Pancreas (tissue), 10 donors: ENCODE measurements around the gene SCD. TPM values are rescaled to one million over a fixed set of nuclear protein-coding genes. Genes with fewer than 3 reads are reported as not detected.

Source experiments
- ATAC-seq, 4 donors: fragments of 200-7000 bp; cut with Tn5 transposase; one replicate each; pipeline versions ENCODE4 v1.8.0 to v1.9.1; 2020; ENCODE audit warnings: mild to moderate bottlenecking in 4 of 4, moderate library complexity in 4 of 4
- DNase-seq, 6 donors: peaks; one replicate each; pipeline ENCODE4 v3.0.0-alpha.2; 2020
- FAIRE-seq: peaks from 2 replicates; lab custom pipeline; 2012; peaks lifted over from hg19 to GRCh38; lab: Jason Lieb, UNC
- H3K27ac ChIP-seq, 4 donors: fragments of 200-600 bp; sonication (generic); 1 replicate in 3 of 4; 2 replicates in 1 of 4; pipeline versions ENCODE4 v1.5.0 to v1.8.0; 2020
- H3K27me3 ChIP-seq, 4 donors: fragments of 200-600 bp; one replicate each; pipeline ENCODE4 v1.8.0; 2021
- H3K36me3 ChIP-seq, 3 donors: fragments of 200-600 bp; sonication (generic) in 1 of 3; one replicate each; pipeline versions ENCODE4 v1.5.0 to v1.8.0; 2020 to 2021
- H3K4me1 ChIP-seq, 3 donors: fragments of 200-600 bp; one replicate each; pipeline ENCODE4 v1.8.0; 2021
- H3K4me3 ChIP-seq, 4 donors: fragments of 200-600 bp; sonication (generic) in 2 of 4; one replicate each; pipeline versions ENCODE4 v1.5.0 to v1.8.0; 2020 to 2021
- H3K9me3 ChIP-seq, 4 donors: fragments of 200-600 bp; one replicate each; pipeline ENCODE4 v1.8.0; 2021
- CTCF ChIP-seq, 4 donors: fragments of 200-600 bp; sonication (generic) in 3 of 4; IDR thresholded peaks; one replicate each; pipeline versions ENCODE4 v1.5.0 to v1.8.0; 2021; ENCODE audit warnings: antibody characterized with exemption in 4 of 4
- WGBS, 2 donors: extraction: QIAGEN DNeasy Blood & Tissue Kit; methylation state at CpG; one replicate each; pipeline ENCODE4 v1.1.7; 2013; 5-methylcytosine and 5-hydroxymethylcytosine counted together
- intact Hi-C, 3 donors: fragments of 100-400 bp; cut with DNase I; formaldehyde crosslinking; loops; one replicate each; pipeline versions ENCODE4 v1.11.1 to v1.14.2; 2022
- polyA plus RNA-seq, 2 donors: library from polyadenylated mRNA; stranded (reverse); fragments of 200-250 nt; gene quantifications; one replicate each; pipeline ENCODE4 v1.2.3, GENCODE V29; 2013
- total RNA-seq, 6 donors: library from RNA; stranded (reverse); fragmentation: NEBNext Ultra II Directional in 4 of 6; extraction: Animal tissue kit (Norgen Biotek cat#: 25700) in 4 of 6; gene quantifications; one replicate each; pipeline versions ENCODE4 v1.2.1 to v1.2.4, GENCODE V29; 2021 to 2023
- donor health status: healthy with polysubstance abuse.
- donor health status: DM: no; HTN: no; CAD: no; lungs with moderate emphysema.
- donor health status: DM: no; HTN: no; CAD: no.
- donor health status: control.
- donor health status: control.
- donor health status: Bipolar disorder and iron deficiency.
- donor health status: DM: yes; HTN: yes; CAD: no.
- donor health status: DM: no; HTN: no; CAD: no.
- donor health status: DM: no; HTN: no; CAD: no.
- donor health status: DM: yes; HTN: yes; CAD: no.

SCD gene
- total and polyA plus RNA-seq, 8 donors: 1.9 to 87.6 (median 12.1) TPM

GRCh38 chr10:100347568-100348195 is 649 bp downstream of the SCD start:
- no peak for DNase-seq

GRCh38 chr10:100348389-100348927 is 1.4 kb downstream of the SCD start:
- Histone ChIP-seq H3K4me1 (no peaks in the 10 kb centered on the region), H3K27me3 (no peaks in the 10 kb centered on the region), H3K27ac (no peak overlapping the region), H3K36me3 (no peaks in the 10 kb centered on the region), H3K9me3 (no peaks in the 10 kb centered on the region), H3K4me3 (peak overlapping the region in 1 of 4 donors; percentile 60)
- ATAC-seq: no peak
- intact Hi-C loops: loop anchor here in 2 of 3 donors (5.0 to 10.0 kb wide), 3 partner anchors 84 to 176 kb away; partner anchors contain the start of gene NDUFB8 (in 1 of the 2)
- 91 to 98% methylated on average over 3 of the region's 3 CpGs for WGBS, 2 donors
- FAIRE-seq: no peak
- TF ChIP-seq CTCF (IDR thresholded peaks at IDR 0.05): no peak
- no peak for DNase-seq

More at GRCh38 chr10:100347568-100348195, 649 bp downstream of the SCD start:
- TF ChIP-seq CTCF (IDR thresholded peaks at IDR 0.05): no peak
- Histone ChIP-seq H3K27ac (no peak overlapping the region), H3K4me1 (no peaks in the 10 kb centered on the region), H3K27me3 (no peaks in the 10 kb centered on the region), H3K9me3 (no peaks in the 10 kb centered on the region), H3K4me3 (peak overlapping the region; percentile 24 to 60 (median 42)), H3K36me3 (no peaks in the 10 kb centered on the region)
- ATAC-seq: peak; percentile 27 to 54 (median 42)
- intact Hi-C loops: loop anchor here in 2 of 3 donors (5.0 to 10.0 kb wide), 3 partner anchors 85 to 177 kb away; partner anchors contain the start of gene NDUFB8 (in 1 of the 2)
- WGBS, 2 donors: 25 to 27% methylated on average over 32 of the region's 32 CpGs
- no peak for FAIRE-seq

- TF ChIP-seq CTCF (IDR thresholded peaks at IDR 0.05): no peak
- intact Hi-C loops: loop anchor here in 2 of 3 donors (5.0 to 10.0 kb wide), 3 partner anchors 83 to 176 kb away; partner anchors contain the start of gene NDUFB8 (in 1 of the 2)
- FAIRE-seq: no peak
- Histone ChIP-seq H3K9me3 (no peaks in the 10 kb centered on the region), H3K4me3 (no peak overlapping the region), H3K36me3 (no peaks in the 10 kb centered on the region), H3K27me3 (no peaks in the 10 kb centered on the region), H3K4me1 (no peaks in the 10 kb centered on the region), H3K27ac (no peak overlapping the region)
- 83 to 87% methylated on average over 5 of the region's 5 CpGs for WGBS, 2 donors
- no peak for ATAC-seq
- no peak for DNase-seq
Measured at GRCh38 chr10:100349087-100349486, 2.1 kb downstream of the SCD start.

- Histone ChIP-seq H3K4me1 (no peaks in the 10 kb centered on the region), H3K27me3 (no peaks in the 10 kb centered on the region), H3K9me3 (no peaks in the 10 kb centered on the region), H3K4me3 (no peak overlapping the region), H3K27ac (no peak overlapping the region), H3K36me3 (no peaks in the 10 kb centered on the region)
- FAIRE-seq (no peak), DNase-seq (no peak), ATAC-seq (no peak)
- WGBS, 2 donors: 91 to 95% methylated on average over 3 of the region's 3 CpGs
- no peak for TF ChIP-seq CTCF (IDR thresholded peaks at IDR 0.05)
- intact Hi-C loops: loop anchor here in 2 of 3 donors (5.0 to 10.0 kb wide), 3 partner anchors 83 to 175 kb away; partner anchors contain the start of gene NDUFB8 (in 1 of the 2)
Measured at GRCh38 chr10:100349672-100350071, 2.6 kb downstream of the SCD start.
